HG03521 (cell line): ENCODE data around the gene HSF4.

ENCODE experiments used
- ATAC-seq: cut with Tn5 transposase; IDR thresholded peaks from one replicate; pipeline ENCODE4 v1.9.1; 2021; ENCODE audit warnings: mild to moderate bottlenecking, moderate library complexity; ENCODE audit not compliant: unreplicated experiment

The HSF4 gene

DNA sequence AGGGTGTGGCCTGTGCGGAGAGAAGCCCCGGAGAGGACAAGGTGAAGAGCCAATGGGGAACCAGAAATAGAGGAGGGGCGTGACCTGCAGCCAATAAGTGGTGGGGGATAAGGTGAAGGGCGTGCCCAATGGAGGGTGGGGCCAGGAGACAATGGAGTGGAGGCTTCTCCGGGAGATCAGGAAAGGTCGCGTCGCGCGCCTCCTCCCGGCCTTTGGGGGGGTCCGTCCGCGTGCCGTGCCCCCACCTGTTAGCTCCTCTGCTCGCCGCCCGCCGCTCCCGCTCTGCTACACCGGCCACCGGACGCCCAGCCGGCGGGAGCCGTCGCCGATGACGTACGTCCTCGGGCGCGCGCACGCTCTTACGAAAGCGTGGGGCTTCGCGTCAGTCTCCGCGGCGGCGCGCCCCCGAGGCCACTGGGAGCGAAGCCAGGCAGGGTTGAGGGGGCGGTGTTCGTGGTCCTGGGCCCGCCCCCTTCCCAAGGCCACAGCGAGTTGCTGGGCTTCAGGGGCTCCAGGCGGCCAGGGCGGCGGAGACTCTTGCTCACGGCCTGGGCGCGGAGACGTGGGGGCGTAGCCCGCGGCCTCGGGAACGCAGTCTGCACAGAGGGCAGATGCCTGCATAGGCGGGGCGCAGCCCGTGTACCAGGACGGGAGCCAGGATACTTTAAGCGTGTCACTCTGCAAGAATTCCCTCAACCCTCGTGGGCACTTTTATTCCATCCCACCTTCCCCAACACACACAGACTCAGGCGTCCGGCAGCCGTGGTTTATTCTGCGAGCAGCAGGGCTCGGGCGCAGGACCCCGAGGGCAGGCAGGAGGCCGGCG lies 19.3 kb downstream of the HSF4 start, which contains the start of gene MATCAP1:
TSS of gene MATCAP1 (minus strand) at position 337 of the 826 bp plus-strand sequence. CDS start 3,353 bp downstream, outside the sequence.
- ATAC-seq = peak; percentile 90

DNA sequence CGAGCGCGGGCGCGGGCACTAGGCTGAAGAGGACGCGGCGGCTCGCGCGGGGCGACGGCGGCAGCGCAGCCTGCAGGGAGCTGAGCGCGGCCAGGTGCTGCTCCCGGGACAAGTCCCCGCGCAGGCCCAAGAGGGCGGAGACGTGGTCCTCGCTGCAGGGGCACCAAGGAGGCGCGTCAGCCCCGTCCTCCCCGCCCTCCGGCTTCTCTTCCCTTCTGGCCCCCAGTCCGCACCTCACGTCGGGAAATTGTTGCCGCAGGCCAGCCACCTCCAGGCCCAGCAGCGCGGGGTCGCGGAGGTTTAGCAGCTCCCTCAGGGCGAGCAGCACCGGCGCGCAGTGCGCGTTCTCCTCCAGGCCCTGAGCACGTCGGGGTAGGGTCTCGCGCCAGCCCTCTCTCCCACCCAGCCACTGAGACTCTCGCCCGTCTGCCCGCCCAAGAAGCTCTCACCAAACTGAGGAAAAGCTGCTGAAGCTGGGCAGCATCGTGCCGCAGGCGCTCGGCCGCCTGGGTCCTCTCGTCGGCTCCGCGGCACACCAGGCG lies 20.0 kb downstream of the HSF4 start:
- ATAC-seq = no peak

DNA sequence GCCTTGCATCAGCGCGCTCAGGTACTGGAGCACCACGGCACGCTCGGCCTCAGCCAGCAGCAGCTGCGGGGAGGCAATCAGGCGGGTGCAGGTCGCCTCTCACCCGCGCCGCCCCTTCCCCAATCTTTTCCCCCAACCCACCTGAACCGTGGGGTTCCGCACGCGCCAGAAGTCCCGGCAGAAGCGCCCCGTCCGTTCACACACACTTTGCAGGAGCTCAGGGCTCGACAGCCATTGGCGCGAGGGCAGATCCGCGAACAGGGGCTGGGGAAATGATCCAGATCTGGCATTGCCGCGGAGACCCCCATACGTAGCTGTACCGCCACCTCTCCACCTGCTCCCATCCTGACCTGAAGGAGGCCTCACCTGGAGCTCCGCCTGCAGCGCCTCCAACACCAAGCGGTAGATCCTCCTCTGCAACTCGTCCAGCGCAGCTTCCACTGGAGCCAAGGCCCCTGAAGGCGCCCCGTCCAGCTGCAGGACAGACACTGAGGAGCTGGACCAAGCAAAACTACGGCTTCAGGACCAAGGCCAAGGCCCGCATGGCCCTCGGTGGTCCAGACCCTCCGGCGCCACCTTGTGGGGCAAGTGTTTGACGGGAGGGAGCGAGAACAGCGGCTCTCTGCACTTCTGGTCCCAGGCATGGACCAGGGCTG lies 20.6 kb downstream of the HSF4 start:
- ATAC-seq = no peak

DNA sequence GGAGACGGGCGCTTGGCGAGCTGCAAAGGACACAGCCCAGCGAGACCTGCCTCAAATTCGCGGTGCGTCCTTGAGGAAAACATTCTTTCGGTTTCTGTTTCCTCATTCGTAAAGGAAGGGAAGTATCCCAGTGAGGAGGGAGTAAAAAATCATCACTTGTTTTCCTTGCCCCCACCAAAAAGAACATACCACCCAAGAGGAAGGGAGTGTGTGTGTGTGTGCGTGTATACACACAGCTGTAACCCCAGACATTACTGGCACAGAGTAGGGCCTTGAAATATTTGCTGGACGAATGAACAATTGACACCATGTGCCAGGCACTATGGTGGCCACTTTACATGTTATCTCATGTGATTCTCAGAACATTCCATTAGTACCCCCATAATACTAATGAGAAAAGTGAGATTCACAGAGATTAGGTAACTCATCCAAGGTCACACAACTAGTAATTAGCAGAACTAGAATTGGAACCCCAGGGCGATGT lies 21.1 kb downstream of the HSF4 start:
- no peak for ATAC-seq

DNA sequence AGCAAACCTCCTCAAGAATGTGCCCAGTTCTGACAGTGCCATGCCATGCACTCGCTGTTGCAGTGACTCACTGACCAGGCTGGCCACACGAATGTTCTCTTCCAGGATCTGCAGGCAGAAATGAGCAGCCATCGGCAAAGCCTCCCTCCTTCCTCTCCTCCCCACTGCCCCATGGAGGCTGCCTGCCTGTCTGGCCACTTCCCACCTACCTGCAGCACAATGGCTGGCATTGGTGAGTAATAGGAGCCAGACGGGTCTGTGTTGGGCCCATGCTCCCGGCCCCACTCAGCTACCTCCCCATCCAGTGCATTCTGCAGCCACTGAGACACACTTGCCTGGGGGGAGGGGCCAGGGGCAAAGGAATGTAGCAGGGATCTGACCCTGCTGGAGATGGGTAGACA lies 22.0 kb downstream of the HSF4 start:
- ATAC-seq = no peak

DNA sequence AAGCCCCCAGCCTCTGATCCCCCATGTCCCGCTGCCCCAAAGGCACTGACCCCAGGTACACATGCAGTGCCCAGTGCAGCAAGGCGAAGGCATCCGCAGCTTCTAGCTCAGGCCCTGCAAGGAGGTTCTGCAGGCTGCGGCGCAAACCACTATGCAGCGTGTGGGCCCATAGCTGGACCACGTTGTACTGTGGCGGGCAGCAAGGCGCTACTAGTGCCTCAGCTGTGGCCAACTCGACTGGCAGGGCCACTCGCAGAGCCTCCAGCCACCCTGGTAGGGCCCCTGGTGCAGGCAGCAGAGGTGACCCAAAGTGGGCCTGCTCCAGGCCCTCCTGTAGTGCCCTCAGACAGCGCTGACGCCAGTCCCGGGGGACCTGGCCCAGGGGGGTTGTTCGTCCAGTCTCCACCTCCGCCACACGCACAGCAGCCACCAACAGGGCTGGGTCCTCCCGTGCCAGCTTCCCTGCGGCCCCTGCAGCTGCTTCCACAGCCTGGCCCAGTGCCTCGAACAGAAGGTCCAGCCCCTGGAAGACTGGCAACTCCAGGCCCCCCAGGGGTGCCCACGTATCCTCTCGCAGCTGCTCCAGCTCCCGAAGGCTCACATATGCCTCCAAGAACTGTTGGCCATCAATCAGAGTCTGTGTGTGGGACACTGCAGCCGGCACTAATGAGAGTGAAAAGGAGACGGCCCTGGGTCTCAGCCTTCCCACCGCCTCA lies 22.8 kb downstream of the HSF4 start:
- ATAC-seq = no peak

DNA sequence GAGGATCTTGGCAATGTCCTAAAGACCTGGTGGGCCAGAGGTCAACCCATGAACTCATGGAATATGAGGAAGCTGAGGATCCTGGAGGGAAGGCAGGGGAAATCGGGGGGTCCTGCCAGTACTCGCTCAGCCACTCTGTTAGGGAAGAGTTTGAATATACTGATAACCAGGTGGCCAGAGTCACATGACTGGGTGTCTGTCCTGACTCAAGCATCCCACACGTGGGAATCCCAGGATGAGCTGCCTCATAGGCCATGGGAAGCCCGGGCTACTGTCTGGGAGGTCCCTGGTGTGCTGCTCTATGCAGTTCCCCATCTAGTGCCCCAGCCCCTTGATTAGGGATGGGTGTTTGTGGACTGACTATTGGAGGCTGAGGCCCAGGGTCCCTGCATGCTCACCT lies 23.8 kb downstream of the HSF4 start:
- no peak for ATAC-seq

DNA sequence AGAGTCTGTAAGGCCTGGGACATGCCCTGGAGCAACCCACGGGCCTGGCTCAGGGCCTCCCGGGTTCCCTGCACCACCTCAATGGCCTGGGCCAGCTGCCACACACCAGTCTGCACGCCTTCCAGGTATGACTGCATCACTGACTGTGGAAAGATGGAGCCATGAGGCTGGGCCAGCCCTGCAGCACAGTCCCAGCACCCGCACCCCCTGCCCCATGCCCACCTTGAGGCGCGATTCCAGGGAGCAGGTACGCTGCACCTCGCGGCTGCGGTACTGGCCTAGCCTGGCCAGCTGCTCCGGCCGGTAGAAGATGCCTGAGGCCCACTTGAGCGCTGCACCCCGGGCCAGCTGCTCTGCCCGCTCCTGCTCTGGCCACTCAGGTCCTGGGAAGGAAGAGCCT lies 24.3 kb downstream of the HSF4 start:
- no peak for ATAC-seq

DNA sequence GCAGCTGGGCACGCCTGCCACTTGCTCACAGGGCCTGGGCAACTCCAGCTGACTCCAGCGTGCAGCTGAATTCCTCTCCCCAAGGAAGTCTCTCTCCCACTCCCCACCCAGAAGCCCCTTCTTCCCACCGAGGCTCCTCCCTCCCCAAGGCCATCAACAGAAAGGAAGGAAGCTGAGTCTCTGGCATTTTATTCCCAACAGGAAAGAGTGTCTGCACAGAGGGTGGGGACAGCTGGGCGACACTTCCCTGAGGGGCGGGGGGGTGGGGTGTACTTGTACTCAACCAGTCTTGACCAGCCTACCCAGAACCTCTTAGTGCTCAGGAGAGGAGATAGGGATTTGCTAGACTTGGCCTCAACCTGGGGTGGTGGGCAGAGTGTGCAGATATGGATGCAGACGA lies 25.5 kb downstream of the HSF4 start, which contains the start of gene EXOC3L1:
TSS of gene EXOC3L1 (minus strand) at position 96 of the 400 bp plus-strand sequence. CDS start 460 bp downstream, outside the sequence.
- ATAC-seq = no peak

DNA sequence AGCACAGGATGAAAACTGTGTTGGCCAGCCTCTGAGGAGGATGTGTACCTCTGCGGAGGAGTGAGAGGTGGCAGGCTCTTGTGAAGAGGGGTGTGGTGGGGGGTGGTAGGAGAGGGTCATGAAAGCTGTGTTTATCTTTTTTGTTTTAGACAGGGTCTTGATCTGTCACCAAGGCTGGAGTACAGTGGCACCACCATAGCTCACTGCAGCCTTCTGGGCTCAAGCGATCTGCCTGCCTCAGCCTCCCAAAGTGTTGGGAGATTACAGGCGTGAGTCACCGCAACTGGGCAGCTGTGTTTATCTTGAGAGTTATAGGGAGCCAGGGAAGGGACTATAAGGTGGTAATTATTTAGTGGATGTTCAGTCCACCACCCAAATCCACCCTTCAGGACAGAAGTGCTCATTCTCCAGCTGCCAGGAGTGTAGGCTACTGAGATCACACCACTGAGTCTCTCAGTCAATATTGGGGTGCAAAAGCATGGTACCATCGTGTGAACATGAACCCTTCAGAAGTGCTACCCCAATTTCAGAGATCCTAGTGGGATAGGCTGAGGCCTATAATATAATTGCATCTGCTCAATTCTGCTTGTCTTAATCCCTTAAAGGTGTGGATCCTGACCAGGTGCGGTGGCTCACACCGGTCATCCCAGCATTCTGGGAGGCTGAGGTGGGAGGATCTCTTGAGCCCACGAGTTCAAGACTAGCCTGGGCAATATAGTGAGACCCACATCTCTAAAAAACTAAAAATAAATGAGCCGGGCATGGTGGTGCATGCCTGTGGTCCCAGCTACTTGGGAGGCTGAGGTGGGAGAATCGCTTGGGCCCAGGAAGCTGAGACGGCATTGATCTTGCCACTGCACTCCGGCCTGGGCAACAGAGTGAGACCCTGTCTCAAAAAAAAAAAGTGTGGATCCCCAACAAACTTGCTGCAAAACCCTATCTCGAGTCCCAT lies 26.2 kb downstream of the HSF4 start:
- ATAC-seq = no peak

DNA sequence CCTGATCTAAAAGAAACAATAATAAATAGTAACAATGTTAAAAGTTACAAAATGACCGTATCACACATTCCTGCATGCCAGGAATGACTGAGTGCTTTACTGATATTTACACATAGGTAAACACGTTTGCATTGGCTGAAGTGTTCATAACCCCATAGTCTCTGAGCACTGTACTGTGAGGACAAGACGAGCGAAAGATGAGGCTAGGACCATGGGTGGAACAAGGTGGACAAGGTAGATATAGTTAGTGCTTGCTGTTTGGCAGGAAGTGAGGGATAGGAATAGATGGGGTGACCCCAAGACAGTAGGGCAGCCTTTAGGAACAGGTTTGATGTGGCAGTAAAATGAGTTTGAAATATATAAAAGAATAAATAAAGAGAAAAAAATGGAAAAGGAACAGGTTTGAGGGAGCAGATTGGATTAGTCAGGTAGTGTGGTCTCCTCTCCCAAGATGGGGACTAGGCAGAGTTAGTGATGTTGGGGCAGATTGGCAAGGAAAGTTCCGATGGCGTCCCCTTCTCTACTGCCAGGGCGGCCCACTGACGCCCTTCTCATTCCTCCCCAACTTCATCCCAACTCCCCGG lies 27.0 kb downstream of the HSF4 start:
- ATAC-seq = no peak

DNA sequence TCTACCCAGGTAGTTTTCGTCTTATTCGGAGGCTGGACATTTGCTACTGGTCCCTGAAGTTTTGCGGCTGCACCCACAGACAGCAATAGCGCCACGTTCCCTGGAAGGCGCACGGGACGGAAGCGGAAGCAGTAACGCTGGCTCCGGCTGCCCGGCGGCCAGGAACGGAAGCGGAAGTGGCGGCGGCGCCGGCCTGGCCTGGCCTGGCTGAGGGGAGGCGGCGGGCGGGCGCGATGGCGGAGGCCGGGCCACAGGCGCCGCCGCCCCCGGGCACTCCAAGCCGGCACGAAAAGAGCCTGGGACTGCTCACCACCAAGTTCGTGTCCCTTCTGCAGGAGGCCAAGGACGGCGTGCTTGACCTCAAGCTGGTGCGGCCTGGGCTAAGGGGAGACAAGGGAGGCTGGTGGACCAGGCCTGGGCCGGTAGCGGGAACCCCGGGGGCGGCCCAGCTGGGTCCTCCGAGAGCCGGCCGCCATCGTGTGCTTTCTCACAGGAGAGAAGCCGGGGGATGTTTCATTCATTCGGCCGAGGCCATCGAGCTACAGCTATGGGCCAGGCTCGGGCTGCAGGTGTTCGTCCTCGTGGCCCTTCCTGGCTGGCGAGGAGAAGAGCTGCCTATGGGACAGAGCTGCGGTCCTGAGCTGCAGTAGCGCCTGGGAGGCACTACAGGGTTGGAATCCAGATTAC lies 27.6 kb downstream of the HSF4 start, which contains the start of gene E2F4:
TSS of gene E2F4 (plus strand) at position 161 of the 687 bp plus-strand sequence. CDS start at position 234, 73 bp downstream.
- ATAC-seq = peak; percentile 85

DNA sequence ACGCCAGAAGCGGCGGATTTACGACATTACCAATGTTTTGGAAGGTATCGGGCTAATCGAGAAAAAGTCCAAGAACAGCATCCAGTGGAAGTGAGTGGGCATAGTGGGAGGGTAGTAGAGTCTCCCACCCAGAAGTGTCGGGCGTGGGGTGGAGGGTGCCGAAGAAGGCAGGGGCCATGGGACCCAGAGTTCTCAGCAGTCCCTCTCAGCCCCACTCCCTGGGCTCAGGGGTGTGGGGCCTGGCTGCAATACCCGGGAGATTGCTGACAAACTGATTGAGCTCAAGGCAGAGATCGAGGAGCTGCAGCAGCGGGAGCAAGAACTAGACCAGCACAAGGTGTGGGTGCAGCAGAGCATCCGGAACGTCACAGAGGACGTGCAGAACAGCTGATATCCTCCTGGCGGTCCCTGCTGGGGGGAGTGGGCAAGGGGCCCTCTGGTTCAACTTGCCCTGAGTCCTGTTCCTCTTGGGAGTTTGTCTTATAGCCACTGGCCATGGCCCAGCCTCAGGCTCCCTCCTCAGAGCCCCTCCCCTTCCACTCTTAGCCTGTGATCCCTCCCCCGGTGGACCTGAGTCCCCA lies 28.3 kb downstream of the HSF4 start:
- peak; percentile 1 for ATAC-seq

DNA sequence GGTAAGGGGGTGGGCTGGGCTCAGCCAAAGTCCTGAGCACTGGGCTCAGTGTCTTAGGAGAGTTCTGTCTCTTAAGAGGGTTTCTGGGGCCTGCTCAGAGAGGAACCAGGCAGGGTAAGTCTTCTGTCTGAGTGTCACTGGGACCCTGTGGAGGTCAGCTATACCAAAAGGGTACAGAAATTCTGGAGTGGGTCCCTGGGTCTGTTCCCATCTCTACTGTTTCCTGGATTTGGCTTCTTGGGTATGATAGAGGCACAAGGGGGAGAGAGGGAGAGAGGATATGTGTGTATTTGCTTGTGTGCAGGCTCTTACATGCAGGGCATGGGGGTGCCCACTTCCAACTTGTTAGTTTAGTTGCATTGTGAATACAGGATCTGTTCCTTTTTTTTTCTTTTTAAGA lies 29.0 kb downstream of the HSF4 start:
- no peak for ATAC-seq

DNA sequence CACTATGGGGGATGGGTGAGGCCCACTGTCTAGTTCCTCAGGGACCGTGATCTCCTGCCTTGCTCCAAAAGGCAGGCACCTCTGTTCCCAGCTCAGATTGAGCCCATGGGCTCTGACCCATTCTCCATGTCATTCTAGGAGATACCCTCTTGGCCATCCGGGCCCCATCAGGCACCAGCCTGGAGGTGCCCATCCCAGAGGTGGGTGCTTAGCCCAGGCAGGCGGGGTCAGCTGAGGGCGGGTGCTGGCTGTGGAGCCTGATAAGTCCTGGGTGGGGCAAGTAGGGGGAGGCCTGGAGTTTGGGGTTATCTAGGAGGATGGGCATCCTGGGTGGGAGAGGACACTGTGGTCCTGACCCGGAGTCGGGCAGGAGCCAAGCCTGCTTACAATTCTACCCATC lies 29.7 kb downstream of the HSF4 start:
- ATAC-seq = no peak

DNA sequence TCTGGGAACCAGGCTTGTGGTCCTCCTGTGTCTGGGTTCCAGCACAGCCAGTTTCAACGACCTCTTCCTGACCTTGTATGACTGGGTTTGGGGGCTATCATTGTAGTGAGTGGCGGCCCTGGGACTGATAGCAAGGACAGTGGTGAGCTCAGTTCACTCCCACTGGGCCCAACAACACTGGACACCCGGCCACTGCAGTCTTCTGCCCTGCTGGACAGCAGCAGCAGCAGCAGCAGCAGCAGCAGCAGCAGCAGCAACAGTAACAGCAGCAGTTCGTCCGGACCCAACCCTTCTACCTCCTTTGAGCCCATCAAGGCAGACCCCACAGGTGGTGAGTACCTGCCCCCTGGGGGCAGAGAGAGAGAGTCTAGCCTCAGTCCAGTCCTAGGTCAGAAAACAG lies 31.1 kb downstream of the HSF4 start:
- ATAC-seq = no peak

DNA sequence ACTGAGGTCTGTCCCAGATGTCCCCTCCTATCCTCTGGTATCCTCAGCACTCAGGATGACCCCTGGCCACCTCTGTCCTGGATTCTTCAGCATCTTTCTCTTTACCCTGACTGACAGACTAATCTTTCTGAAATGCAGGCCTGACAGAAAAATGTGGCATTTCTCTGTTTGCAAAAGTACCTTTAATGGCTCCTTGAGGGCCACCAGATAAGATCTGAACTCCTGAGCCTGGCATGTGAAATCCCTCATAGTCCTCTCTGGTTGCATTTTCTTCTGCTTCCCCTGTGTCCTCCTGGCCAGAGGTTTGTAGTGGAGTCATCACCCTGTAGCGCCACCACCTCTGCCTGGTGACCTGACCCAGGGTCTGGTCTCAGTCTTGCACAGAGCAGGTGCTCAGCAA lies 32.3 kb downstream of the HSF4 start:
- ATAC-seq = no peak

DNA sequence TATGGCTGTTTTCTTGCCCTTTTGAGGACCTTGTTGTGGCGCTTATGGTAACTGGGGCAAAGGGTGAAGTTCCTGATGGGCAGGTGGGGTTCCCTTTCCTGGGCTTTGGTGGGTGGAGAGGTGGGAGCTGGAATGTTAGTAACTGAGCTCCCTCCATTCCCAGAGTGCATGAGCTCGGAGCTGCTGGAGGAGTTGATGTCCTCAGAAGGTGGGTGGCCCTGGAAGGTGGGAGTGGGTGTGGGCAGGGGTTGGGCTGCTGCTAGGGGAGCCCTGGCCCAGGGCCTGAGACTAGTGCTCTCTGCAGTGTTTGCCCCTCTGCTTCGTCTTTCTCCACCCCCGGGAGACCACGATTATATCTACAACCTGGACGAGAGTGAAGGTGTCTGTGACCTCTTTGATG lies 33.2 kb downstream of the HSF4 start:
- no peak for ATAC-seq
